HG03064 (cell line): Measurements from ENCODE around the gene SUB1.
A peak's percentile ranks its signal among the peaks of the same experiment; 100 is the strongest.

Experiments
- ATAC-seq: cut with Tn5 transposase; IDR thresholded peaks from one replicate; pipeline ENCODE4 v1.9.1; 2021; ENCODE audit warnings: low read depth; ENCODE audit not compliant: unreplicated experiment

Gene SUB1

GRCh38 chr5:32563614-32564013 is 21.7 kb upstream of the SUB1 start:
- no peak for ATAC-seq

- no peak for ATAC-seq
These were observed 20.2 kb upstream of the SUB1 start for GRCh38 chr5:32565145-32565544.

GRCh38 chr5:32566319-32567111 is 18.8 kb upstream of the SUB1 start:
- no peak for ATAC-seq

- ATAC-seq: no peak
These were observed 14.2 kb upstream of the SUB1 start for GRCh38 chr5:32571128-32571527.

- peak; percentile 89 for ATAC-seq
These were observed 12.4 kb upstream of the SUB1 start for GRCh38 chr5:32572778-32573480.

- peak; percentile 7 for ATAC-seq
These were observed 11.9 kb upstream of the SUB1 start for GRCh38 chr5:32573481-32573854.

- no peak for ATAC-seq
These were observed 10.7 kb upstream of the SUB1 start for GRCh38 chr5:32574540-32575175.

- ATAC-seq: no peak
These were observed 7.0 kb upstream of the SUB1 start for GRCh38 chr5:32578363-32578762.

- ATAC-seq: no peak
These were observed 6.6 kb upstream of the SUB1 start for GRCh38 chr5:32578764-32579163.

GRCh38 chr5:32581010-32581785 is 4.2 kb upstream of the SUB1 start:
- ATAC-seq: no peak

- ATAC-seq: peak; percentile 78
These were observed 1.6 kb upstream of the SUB1 start for GRCh38 chr5:32583582-32584232.

GRCh38 chr5:32584646-32585045 is 711 bp upstream of the SUB1 start:
- ATAC-seq: no peak

- no peak for ATAC-seq
These were observed 273 bp upstream of the SUB1 start for GRCh38 chr5:32585122-32585445.

GRCh38 chr5:32586276-32586599 is 881 bp downstream of the SUB1 start:
- ATAC-seq: peak; percentile 11

- ATAC-seq: no peak
These were observed 1.8 kb downstream of the SUB1 start for GRCh38 chr5:32587067-32587551.

GRCh38 chr5:32589416-32589815 is 4.1 kb downstream of the SUB1 start:
- ATAC-seq: no peak

GRCh38 chr5:32589942-32590869 is 4.8 kb downstream of the SUB1 start:
- ATAC-seq: no peak

GRCh38 chr5:32595118-32595517 is 9.8 kb downstream of the SUB1 start:
- no peak for ATAC-seq

GRCh38 chr5:32597041-32597629 is 11.8 kb downstream of the SUB1 start:
- no peak for ATAC-seq
